T-helper 17 cell (primary cell): ENCODE measurements around the gene ZNF329. TPM values are rescaled to one million over a fixed set of nuclear protein-coding genes. Genes with fewer than 3 reads are reported as not detected.

Source experiments
- ATAC-seq: fragments of 150-1000 bp; cut with Tn5 transposase; 2 replicates; pipeline ENCODE4 v1.10.0; 2021; ENCODE audit warnings: mild to moderate bottlenecking, moderate library complexity
- DNase-seq, 3 donors: peaks; one replicate each; pipeline versions ENCODE4 v3.0.0 to v3.0.0-alpha.2; 2020 to 2021
- H3K9me3 ChIP-seq: one replicate; pipeline ENCODE4 v1.7.0; 2013; ENCODE audit warnings: low read length, mild to moderate bottlenecking; ENCODE audit not compliant: control insufficient read depth, poor library complexity, severe bottlenecking
- H3K27ac Mint-ChIP-seq: one replicate; pipeline ENCODE4 v1.8.0; 2022; ENCODE audit warnings: mild to moderate bottlenecking, moderate library complexity, mixed read lengths
- H3K27me3 Mint-ChIP-seq: one replicate; pipeline ENCODE4 v1.8.0; 2022; ENCODE audit warnings: mixed read lengths
- H3K36me3 Mint-ChIP-seq: one replicate; pipeline ENCODE4 v1.8.0; 2022; ENCODE audit warnings: low read depth, mixed read lengths
- H3K4me1 Mint-ChIP-seq: one replicate; pipeline ENCODE4 v1.8.0; 2022; ENCODE audit warnings: mild to moderate bottlenecking, mixed read lengths
- H3K4me3 Mint-ChIP-seq: one replicate; pipeline ENCODE4 v1.8.0; 2022; ENCODE audit warnings: mild to moderate bottlenecking, moderate library complexity, mixed read lengths
- total RNA-seq, 4 donors: library from RNA in 2 of 4; stranded (reverse) in 2 of 4; gene quantifications; one replicate each; pipeline ENCODE4 v1.2.3 and lab custom pipeline; 2022 to 2026

ZNF329 gene
- total RNA-seq, 2 donors from 2014 or later: 10.8 to 12.5 TPM

DNA sequence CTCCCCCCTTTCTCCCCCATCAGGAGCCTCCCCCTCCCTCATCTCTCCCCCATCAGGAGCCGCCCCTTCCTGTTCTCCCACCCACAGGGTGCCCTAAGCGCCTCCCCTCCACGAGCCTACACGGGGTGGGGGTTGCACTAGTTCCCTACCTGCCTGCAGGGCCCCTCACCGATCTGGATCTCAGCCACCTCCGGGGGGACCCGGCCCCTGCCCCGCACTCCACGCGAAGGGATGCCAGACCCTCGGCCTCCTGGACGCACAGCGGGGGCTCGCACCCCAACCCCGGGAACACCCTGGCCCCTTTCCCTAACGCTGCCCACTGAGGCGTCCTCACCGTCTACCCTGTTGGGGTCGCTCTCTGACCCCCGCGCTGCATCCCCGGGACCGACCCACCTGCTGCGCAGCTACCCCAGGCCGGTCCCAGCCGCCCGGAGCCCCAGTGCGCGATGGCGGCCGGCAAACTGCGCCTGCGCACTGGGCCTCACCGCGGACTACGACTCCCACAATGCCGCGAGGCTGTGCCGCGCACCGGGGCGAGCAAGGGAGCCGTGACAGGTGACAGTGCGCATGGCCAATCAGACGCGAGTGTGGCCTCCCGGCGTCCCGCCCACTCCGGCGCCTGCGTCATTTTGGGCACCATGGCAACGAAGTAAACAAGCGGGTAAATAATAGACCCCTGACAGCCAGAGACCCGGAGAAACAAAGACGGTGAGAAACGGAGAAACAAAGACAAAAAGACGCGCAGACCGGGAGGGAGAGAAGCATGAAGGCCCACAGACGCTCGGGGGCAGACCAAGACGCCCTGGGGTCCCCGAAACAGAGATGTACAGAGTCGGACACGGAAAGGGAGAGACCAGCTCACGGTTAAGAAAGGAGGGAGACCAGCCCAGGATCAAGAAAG lies 52.6 kb downstream of the ZNF329 start, which contains the start of gene ZSCAN18:
ZSCAN18 (minus strand) TSS at position 451 of the 901 bp plus-strand sequence. CDS start 7,964 bp downstream, outside the sequence.
- ATAC-seq: peak; percentile 96
- Mint-ChIP-seq H3K4me3 (peak within 1 kb of the TSS; percentile 82), H3K27me3 (no peaks in the 10 kb centered on the region), H3K4me1 (peaks cover 5% of the 10 kb centered on the region), H3K27ac (peak within 1 kb of the TSS; percentile 94), H3K36me3 (peaks cover 3% of the 10 kb centered on the region)
- H3K9me3 ChIP-seq: peaks cover 15% of the 10 kb centered on the region
- peak; percentile 83 to 96 (median 95) for DNase-seq

DNA sequence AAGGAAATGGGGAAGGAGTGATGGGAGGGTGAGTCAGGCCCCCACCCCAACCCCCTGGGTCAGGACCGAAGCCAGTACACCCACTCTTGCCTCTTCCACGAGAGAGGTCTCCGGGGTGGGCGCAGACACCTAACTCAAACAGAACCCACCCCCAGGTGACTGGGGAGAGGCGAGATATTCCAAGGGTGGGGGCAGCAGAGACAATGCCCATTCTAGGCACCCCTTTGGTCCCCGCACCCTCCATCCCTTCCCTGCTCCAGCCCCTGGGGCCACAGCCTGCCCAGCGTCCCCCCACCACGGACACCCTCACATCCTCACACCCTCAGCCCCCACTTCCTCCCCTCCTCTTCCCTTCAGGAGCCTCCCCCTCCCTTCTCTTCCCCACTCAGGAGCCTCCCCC lies 53.2 kb downstream of the ZNF329 start:
- ATAC-seq (no peak), DNase-seq (no peak)
- peak overlapping the region; percentile 94 for H3K27ac Mint-ChIP-seq
- peak overlapping the region; percentile 82 for H3K4me3 Mint-ChIP-seq
- H3K36me3 Mint-ChIP-seq: peaks cover 3% of the 10 kb centered on the region
- H3K27me3 Mint-ChIP-seq: no peaks in the 10 kb centered on the region
- peaks cover 5% of the 10 kb centered on the region for H3K4me1 Mint-ChIP-seq
- peaks cover 15% of the 10 kb centered on the region for H3K9me3 ChIP-seq

DNA sequence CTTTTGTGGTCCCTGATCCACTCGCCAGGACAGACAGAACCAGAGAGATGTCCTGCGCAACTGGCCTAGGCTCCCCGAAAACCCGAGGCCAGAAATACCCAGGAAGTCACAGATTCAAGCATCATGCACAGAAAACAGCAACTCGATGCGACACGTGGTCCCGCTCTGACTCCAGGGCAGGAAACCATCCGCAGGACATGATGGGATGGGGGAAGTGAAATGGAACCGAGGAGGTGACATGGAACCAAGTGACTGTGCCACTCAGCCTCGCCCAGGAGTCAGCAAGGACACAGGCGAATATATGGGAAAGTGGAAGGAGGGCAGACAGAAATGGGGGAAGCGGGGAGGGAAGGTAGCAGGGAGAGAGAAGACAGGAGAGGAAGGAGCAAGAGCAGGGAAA lies 53.7 kb downstream of the ZNF329 start:
- Mint-ChIP-seq H3K27ac (peak overlapping the region; percentile 94), H3K4me3 (peak overlapping the region; percentile 82), H3K27me3 (no peaks in the 10 kb centered on the region), H3K36me3 (peaks cover 3% of the 10 kb centered on the region), H3K4me1 (peaks cover 5% of the 10 kb centered on the region)
- ATAC-seq (no peak), DNase-seq (no peak)
- H3K9me3 ChIP-seq: peaks cover 15% of the 10 kb centered on the region

DNA sequence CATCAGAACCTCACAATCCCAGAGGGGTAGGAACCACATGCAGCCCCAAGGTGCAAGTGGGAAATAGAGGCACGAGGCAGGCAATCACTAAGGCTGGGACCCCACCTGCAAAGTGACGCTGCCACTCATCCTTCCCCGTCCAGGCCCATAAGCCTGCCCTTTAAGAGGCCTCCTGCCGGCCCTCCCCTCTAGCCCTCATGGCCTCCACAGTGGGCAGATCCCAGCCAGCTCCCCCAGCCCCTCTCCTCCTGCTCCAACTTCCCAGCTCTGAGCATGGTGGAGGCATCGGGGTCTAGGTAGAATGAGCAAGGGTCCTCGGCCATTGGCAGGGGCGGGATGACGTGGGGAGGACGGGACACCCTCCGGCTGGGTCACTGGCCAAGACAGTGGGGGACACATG lies 55.3 kb downstream of the ZNF329 start:
- Mint-ChIP-seq H3K4me1 (peaks cover 5% of the 10 kb centered on the region), H3K36me3 (peaks cover 3% of the 10 kb centered on the region), H3K27me3 (no peaks in the 10 kb centered on the region), H3K27ac (no peak overlapping the region), H3K4me3 (no peak overlapping the region)
- DNase-seq: no peak
- no peak for ATAC-seq
- H3K9me3 ChIP-seq: peaks cover 17% of the 10 kb centered on the region

DNA sequence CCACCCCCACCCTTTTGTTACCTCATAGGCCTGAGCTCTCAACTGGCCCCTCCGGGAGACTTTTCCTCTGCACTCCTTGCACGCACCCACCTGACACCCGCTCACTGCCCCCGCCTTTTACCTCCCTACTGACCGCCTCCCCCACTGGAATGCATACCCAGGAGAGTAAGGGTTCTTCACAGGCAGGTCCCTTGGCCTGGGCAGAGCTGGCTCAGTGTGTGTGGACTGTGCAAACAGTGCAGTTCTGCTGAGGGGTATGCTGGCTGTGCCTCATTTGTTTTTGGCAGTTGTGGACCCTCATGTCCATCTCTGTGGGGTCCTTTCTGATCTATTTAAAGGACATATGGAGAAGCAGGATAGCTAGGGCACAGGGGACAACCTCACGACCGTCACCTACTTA lies 57.5 kb downstream of the ZNF329 start:
- peaks cover 10% of the 10 kb centered on the region for H3K9me3 ChIP-seq
- H3K36me3 Mint-ChIP-seq: no peaks in the 10 kb centered on the region
- H3K27ac Mint-ChIP-seq: no peak overlapping the region
- H3K4me3 Mint-ChIP-seq: no peak overlapping the region
- DNase-seq (no peak), ATAC-seq (no peak)
- no peaks in the 10 kb centered on the region for H3K27me3 Mint-ChIP-seq
- H3K4me1 Mint-ChIP-seq: no peaks in the 10 kb centered on the region

DNA sequence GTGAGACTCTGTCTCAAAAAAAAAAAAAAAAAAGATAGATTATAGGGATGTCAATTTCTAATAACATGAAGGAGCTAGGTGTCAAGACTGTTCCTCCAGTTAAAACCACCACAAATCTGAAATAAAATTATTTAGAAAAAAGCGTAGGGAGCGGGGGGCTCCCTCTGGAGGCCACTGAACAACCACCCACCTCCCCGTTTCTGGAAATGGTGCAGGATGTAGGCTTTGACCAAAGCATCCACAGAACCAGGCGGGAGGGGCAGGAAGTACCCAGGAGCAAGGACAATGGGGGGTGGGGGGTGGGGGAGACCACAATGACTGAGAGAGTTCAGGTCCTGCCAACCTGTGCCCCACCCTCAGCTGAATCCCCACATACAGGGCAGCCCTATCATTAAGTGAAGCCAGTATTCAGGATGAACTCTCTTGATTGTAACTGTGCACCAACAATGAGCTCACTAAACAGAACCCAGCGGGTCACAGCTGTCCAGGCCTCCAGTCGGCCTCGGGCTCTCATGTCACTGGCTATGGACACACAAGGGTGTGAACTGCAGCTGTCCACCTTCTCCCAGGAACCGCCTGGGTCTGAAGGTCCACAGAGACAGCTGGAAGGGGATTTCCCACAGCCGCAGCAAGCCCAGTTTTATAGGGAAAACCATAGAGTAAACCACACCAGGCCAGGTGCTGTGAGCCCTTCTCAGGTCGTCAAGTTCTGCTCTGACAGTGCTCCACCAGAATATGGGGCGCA lies 59.2 kb downstream of the ZNF329 start:
- H3K4me3 Mint-ChIP-seq: no peak overlapping the region
- peaks cover 11% of the 10 kb centered on the region for H3K9me3 ChIP-seq
- no peak for ATAC-seq
- no peak for DNase-seq
- H3K27me3 Mint-ChIP-seq: no peaks in the 10 kb centered on the region
- no peaks in the 10 kb centered on the region for H3K36me3 Mint-ChIP-seq
- no peak overlapping the region for H3K27ac Mint-ChIP-seq
- no peaks in the 10 kb centered on the region for H3K4me1 Mint-ChIP-seq

DNA sequence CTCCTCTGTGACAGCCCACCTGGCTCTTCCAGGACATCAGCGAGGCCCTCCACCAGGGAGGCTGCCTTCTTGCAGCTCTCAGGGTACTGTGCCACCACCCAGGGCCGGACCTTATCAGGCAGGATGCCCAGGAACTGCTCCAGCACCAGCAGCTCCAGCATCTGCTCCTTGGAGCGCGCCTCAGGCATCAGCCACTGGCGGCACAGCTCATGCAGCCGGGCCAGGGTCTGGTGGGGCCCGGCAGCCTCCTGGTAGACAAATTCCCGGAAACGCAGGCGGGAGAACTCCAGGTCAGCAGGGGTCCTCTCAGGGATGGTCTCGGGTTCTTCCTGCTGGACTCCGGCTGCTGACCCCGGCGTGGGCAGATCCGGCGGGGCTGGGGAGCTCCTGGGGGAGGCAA lies 60.7 kb downstream of the ZNF329 start:
- Mint-ChIP-seq H3K36me3 (no peaks in the 10 kb centered on the region), H3K4me1 (no peaks in the 10 kb centered on the region), H3K27ac (no peak overlapping the region), H3K27me3 (no peaks in the 10 kb centered on the region), H3K4me3 (no peak overlapping the region)
- ATAC-seq (no peak), DNase-seq (no peak)
- peaks cover 8% of the 10 kb centered on the region for H3K9me3 ChIP-seq

DNA sequence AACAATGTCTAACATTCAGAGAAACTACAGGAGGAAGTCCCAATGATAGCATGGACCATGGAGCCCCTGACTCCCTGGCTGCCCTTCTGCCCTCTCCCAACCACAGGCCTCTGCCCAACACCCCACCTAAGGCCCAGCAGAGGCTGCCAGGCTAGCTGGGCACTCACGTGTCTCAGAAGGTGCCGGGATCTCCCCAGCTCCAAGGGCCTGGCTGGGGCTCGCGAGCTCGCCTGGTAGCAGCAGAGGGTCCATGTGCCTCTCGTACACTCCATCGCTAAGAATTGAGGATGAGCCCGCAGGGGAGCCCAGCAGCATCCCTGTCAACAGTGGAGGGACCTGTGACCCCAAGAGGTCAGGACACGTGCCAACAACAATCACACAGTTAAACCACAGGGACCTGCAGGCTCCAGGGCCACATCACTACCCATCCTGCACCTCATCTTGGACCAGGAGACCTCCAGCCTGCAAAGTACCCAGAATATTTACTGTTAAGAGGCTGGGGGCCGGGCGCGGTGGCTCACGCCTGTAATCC lies 62.0 kb downstream of the ZNF329 start:
- ATAC-seq (no peak), DNase-seq (no peak)
- H3K9me3 ChIP-seq: peaks cover 8% of the 10 kb centered on the region
- Mint-ChIP-seq H3K4me3 (no peak overlapping the region), H3K27me3 (no peaks in the 10 kb centered on the region), H3K36me3 (no peaks in the 10 kb centered on the region), H3K27ac (no peak overlapping the region), H3K4me1 (no peaks in the 10 kb centered on the region)

DNA sequence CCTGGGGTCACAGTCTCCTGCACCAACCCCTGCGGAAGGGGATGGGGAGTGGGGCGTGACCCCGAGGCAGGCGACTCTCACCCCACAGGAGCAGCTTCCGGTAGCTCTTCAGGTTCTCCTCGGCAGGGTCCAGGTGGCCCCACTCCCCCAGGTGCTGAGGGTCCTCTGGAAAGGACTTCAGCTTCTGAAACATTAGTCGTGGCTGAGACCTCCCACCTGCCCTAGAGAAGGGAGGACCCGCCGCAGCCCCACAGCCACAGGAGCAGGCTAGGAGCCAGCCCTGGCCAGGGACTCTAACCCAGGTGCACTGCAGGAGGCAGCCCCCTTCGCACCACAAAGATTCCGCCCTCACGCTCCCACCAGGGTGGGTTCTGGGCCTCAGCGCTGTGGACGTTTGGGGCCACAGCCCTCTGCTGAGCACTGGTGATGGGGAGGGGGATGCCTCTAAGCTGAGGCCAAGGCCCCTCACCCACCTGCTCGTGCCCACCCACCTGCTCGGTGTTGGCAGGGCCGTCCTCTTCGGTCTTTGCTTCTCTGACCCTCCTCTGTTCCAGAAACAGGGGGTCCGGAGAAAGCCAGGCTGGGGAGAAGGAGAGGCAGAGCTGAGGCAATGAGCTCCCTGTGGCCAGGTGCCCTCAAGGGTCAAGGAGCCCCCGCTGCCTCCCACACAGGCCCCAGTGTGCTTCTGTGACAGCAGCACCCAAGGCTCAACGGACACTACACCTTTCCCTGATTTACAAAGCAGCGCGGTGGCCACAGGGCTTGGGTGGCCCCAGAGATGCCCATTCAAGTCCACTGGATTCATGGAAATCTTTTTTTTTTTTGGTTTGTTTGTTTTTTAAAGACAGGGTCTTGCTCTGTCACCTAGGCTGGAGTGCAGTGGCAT lies 63.5 kb downstream of the ZNF329 start:
- DNase-seq (no peak), ATAC-seq (no peak)
- Mint-ChIP-seq H3K27ac (no peak overlapping the region), H3K4me3 (no peak overlapping the region), H3K27me3 (no peaks in the 10 kb centered on the region), H3K4me1 (no peaks in the 10 kb centered on the region), H3K36me3 (no peaks in the 10 kb centered on the region)
- H3K9me3 ChIP-seq: peaks cover 8% of the 10 kb centered on the region

DNA sequence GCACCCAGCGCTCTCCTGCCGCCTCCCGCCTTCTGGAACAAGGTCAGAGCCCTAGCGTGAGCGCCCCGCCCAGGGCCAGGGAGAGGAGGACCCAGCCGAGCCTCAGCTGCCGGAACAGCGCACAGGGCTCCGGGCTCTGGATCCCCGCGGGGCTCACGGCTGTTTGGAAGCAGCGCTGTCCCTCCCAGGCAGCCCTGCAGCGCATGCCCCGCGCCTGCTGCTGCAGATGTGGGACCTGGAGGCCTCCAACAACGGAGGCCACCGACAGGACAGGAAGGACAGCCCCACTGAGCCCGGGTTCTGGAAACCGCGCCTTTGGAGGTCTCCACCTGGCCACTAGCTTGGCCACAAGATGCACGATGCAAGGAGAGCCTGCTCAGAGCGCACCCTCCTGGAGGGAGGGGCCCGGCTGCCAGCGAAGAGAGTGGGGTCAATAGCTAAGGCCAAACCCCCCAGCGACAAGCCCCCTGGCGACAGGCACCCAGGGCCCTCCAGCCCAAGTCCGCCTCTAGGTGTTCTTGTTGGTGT lies 65.2 kb downstream of the ZNF329 start:
- no peak for ATAC-seq
- Mint-ChIP-seq H3K27me3 (no peaks in the 10 kb centered on the region), H3K36me3 (no peaks in the 10 kb centered on the region), H3K27ac (no peak overlapping the region), H3K4me3 (no peak overlapping the region), H3K4me1 (no peaks in the 10 kb centered on the region)
- no peak for DNase-seq
- peaks cover 11% of the 10 kb centered on the region for H3K9me3 ChIP-seq

DNA sequence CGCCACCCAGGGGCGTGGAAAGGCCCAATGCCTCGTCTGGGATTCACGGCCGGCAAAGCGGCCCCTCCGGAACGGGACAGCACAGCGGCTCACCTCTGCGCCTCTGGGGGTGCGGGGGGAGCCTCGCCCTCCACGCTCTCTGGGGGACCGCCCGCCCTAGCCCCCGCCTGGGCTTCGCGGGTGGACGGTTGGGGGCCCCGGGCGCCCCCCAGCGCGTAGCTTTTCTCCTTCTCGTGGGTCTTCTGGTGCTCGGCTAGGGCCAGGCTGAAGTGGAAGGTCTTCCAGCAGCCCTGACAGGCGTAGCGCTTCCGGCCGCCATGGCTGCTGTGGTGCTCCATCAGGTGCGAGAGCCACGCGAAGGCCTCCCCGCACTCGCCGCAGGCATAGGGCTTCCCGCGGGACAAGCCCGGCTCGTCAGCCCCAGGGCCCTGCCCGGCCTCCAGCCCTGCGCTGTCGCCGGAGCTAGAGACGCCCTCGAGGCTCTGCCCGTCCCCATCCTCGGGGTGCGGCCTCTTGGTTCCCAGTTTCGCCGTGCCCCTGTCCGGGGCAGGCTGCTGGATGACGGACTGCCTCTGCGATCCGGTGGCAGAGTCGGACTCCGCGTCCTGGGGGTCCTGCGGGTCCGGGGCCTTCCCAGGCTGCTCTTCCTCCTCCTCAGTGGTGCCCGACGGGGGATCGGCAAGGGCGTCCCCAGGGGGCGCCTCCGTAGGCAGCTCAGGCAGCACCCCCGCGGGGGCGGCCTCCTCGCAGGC lies 65.8 kb downstream of the ZNF329 start:
- no peaks in the 10 kb centered on the region for H3K27me3 Mint-ChIP-seq
- no peak for DNase-seq
- peaks cover 9% of the 10 kb centered on the region for H3K9me3 ChIP-seq
- ATAC-seq: no peak
- H3K27ac Mint-ChIP-seq: no peak overlapping the region
- H3K4me3 Mint-ChIP-seq: no peak overlapping the region
- no peaks in the 10 kb centered on the region for H3K36me3 Mint-ChIP-seq
- H3K4me1 Mint-ChIP-seq: no peaks in the 10 kb centered on the region

DNA sequence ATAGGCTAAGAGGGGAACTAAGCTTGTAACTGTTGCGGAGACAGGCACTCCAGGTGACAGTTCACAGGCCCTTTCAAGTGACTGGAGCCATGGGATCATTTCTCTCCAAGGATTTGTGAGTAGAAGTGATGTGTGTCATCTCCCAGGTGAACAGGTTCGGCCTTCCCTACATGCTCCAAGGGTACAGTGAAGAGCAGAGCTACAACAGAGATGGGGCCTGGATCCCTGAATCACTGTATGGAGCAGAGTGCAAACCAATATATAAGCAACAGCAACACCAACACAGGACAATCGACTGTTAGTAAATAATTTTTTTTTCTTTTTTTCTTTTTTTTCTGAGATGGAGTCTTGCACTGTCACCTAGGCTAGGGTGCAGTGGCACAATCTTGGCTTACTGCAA lies 67.6 kb downstream of the ZNF329 start:
- Mint-ChIP-seq H3K27me3 (no peaks in the 10 kb centered on the region), H3K4me1 (no peaks in the 10 kb centered on the region), H3K36me3 (no peaks in the 10 kb centered on the region), H3K4me3 (no peak overlapping the region), H3K27ac (no peak overlapping the region)
- peaks cover 9% of the 10 kb centered on the region for H3K9me3 ChIP-seq
- DNase-seq (no peak), ATAC-seq (no peak)
